ENCODE data around the gene ANKS1B.
"Not testable (repeated sequence)": the region's sequence is repeated elsewhere in the genome, so short reads cannot be mapped to it uniquely, and the experiment has no call there.

Gene ANKS1B

DNA sequence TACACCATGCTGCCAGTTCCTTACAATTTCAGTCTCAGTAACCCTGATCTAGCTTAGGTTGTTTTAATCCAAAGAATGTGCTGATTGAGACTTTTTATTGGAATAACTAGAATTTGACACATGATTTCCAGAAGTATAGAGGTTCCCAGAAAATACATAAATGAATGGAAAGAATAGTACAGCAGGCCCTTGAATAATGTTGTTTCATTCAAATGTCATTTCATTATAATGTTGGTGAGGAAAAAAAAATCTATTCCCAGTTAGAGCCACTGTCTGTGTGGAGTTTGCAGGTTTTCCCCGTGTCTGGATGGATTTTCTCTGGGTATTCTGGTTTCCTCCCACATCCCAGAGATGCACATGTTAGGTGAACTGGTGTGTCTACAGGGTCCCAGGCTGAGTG, 610.7 kb downstream of the ANKS1B start:
- no peak for DNase-seq (ENCODE audit: low read depth in 2 of 2)

DNA sequence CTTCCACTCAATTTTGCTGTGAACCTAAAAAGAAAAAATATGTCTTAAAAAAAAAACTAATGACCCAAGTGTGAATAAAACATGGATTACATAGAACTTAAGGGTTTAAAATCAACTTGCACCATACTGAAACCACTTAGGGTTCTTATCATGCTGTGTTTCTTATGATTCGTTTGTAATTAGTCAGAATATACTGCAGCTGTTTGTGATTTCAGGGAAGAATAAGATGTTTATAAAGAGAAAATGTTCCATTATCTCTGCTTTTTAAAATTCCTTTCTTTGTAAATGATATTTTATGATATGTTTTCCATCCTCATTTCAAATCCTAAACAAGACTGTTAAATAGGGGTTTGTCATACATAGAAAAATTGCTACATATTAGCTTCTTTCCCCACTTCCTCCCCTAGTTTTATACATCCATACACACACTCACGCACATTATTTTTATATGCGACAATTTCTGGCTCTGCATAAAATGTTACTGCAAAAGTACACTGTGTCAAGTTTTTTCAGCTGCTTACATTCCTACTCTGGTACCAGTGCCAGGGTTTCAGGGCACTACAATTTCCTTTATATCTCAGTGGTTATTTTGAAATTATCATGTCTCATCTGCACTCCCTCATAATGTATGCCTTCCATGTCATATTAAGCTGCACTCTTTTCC, 612.3 kb downstream of the ANKS1B start:
- no peak for DNase-seq (ENCODE audit: low read depth in 2 of 2)

DNA sequence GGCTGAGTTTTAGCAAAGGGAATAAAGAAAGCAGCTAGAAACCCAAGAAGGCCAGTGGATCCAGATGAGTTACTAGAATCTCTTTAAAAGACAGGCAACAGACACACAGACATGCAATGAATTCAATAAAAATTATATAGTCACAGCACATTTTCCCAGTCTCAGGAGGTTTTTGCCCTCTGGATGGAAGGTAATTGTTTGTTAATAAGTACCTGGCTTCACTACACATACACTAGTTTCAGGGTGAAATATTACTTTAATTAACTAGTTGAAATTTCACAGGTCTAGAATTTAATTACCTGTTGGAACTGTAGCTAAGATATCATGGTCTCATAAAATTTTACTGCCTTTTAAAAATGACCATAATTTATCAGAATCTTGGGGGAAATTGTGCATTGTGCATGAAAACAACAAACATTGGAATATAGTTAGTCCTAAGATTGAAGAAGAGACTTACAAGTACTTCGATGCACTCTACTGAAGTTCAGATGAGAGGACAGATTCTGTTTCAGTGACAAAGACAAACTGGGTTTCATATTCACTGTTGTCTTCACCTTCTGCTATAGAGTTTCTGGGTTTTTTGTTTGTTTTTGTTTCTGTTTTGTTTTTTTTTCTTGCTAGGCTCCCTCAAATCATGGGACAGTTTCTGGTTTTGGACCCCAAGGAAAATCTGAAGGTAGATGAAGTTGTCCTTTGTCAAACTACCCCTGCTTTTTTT, 614.2 kb downstream of the ANKS1B start:
- no peak for DNase-seq (ENCODE audit: low read depth in 2 of 2)

DNA sequence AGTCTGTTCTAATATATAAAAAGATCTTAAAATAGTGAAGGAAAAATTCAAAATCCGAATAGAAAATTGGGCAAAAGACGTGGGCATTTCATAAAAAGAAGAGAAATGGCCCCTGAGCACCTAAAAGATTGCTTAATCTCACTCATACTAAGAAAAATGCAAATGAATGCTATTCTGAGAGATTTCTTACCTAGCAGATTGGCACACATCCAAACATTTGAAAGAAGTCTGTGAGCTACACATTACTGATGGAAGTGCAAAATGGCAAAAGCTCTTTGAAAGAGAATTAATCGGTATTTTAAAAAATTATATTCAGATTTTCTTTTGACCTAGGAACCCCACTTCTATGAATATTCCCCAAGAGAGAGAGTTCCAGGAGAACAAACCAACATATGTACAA, 617.6 kb downstream of the ANKS1B start:
- DNase-seq (ENCODE audit: low read depth in 2 of 2) = no peak

DNA sequence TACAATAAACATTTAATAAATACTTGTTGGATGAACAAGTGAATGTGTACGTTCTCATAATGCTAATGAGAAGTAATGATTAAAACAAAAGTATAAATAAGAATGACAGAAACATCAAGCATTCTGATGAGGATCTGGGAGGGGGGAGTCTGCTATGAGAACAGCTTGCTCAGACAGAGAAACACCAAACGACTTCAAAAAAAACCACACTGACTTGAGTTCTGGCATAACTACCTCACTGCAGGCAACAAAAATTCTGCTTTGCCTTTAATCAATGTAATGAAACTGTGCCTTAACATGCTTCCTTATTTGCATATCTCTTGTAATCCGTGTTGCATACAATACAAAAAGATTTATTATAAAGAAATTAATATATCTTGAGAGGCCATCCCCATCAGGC, 632.5 kb downstream of the ANKS1B start:
- DNase-seq (ENCODE audit: low read depth in 2 of 2) = no peak

DNA sequence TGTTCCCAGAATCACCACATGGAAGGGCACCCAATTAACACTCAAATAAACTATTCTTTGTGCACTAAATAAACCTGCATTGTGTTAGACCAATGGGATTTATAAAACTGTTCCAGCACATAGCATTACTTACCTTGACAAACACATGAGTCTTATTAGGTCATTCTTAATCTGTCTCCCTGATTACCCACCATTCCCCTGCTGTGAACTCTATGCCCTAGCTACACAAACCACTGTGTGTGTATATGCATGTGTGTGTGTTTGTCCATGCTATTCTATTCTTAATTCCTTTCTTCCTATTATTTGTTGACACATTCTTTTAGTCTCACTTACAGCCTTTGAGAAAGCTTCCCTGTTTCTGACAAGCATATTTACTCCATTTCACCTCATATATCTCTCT, 640.8 kb downstream of the ANKS1B start:
- no peak for DNase-seq (ENCODE audit: low read depth in 2 of 2)

DNA sequence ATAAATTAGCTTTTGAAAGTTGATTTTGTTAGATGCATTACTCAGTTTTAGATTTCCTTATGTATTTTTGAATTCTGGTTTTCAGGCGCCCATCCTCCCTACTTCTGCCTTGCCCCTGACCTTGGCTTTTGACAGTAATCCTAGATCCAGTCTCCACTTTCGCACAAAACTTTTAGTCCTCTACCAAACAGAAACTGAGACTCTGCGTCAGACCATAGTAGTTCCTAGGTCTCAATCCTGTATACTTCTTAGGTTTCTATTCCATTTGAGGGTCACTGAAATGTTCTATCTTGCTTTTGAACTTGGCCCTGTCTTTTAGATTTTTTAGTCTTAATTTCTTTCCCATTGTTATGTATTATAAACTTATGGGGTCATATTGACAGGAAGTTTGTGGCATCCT, 645.1 kb downstream of the ANKS1B start:
- no peak for DNase-seq (ENCODE audit: low read depth in 2 of 2)

DNA sequence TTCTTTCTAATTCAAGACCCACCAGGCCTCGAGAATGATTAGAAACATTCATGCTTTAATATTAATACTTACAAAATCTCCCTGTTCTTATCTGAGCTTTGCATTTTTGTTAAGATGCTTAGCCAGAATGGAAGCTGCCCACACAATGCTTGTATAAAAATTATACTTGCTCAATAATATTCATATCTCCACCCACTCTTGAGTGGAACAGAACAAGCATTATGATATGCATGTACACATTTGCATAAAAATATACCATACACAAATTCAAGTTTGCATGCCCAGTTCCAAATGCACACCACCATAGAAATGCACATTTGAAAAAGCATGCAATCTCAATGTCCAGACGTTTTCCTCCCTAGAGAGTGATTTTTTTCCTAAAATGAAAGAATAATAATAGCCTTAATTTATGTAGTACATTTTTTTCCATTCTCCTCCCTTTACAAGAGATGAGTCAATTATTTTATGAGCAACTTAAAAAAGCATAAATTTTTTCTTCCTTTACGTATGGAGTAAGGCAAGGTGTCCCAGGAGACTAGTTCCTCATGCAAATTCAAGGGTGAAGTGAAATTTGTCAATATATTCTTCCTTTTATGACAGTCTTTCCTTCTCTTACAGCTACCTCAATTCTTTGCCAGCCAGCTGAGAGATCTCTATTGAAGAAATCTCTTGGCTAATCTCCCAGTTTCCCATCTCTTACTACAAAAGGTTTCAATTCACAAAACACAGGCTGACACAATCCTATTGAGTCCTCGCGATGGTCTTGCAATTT, 650.3 kb downstream of the ANKS1B start:
- DNase-seq (ENCODE audit: low read depth in 2 of 2) = no peak

DNA sequence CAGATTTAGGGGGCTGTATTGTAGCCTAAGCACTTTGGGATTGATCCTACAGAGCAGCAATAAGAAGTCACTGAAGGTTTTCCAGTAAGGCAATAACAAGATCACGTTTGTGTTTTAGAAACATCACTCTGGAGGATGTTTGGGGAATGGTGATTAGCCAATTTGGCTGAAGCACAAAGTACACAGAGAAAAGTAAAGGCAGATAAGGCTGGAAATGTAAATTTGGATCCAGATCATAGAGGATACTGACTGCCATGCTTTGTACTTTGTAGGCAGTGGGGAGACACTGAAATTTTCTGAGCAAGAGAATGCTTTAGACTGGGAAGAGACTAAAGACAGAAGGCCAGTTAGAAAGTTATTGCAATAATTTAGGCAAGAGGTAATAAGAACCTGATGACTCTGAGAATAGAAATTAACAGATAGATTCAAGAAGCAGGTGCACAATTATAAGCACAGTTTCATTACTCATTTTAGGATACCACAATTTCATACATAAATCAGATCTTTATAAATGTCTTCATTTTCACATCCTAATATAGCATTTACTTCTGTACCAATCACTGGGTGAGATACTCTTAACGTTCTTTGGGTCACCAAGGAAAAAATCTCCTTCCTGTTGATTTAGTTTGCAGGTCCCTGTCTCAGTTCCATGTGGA, 651.7 kb downstream of the ANKS1B start:
- no peak for DNase-seq (ENCODE audit: low read depth in 2 of 2)

DNA sequence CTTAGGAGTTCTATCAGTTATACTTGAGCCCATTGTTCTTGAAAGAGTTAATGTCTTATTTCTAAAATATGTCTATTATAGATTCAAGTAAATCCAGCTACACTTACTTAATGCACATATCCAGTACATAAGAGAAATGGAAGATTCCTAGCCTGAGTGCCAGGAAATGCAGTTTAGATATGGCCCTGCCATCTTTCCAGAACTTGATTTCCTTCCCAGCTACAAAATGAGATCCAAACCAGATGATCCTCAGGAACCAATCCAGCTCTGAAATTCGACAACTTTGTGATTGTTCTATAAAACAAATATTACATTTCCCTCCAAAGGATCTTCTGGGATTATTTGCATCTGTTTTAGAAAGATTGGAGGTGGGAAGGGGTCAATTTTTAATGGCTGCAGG, 654.5 kb downstream of the ANKS1B start:
- no peak for DNase-seq (ENCODE audit: low read depth in 2 of 2)

DNA sequence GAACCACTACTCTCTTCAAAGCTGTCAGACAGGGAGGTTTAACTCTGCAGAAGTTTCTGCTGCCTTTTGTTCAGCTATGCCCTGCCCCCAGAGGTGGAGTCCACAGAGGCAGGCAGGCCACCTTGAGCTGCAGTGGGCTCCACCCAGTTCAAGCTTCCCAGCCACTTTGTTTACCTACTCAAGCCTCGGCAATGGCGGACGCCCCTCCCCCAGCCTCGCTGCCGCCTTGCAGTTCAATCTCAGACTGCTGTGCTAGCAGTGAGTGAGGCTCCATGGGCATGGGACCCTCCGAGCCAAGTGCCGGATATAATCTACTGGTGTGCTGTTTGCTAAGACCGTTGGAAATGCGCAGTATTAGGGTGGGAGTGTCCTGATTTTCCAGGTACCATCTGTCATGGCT, 663.5 kb downstream of the ANKS1B start:
- DNase-seq (ENCODE audit: low read depth in 2 of 2) = not testable (repeated sequence)

DNA sequence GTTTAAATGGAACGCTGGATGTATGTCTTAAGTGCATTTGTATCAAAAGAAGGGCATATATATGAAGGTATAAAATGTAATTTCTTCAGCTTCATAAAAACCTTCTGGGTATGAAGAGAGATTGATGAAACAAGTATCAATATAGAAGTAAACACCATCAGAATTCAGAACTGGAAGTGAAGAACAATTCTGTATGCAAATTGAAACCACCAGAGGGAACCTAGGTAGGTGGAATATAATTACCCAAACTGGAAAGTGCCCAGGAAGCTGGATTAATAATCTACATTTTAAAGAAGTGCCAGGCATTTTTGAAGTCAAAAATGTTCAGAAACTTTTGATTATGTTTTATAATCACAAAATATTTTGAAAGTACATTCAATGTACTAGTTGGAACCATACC, 673.4 kb downstream of the ANKS1B start:
- DNase-seq (ENCODE audit: low read depth in 2 of 2) = no peak

DNA sequence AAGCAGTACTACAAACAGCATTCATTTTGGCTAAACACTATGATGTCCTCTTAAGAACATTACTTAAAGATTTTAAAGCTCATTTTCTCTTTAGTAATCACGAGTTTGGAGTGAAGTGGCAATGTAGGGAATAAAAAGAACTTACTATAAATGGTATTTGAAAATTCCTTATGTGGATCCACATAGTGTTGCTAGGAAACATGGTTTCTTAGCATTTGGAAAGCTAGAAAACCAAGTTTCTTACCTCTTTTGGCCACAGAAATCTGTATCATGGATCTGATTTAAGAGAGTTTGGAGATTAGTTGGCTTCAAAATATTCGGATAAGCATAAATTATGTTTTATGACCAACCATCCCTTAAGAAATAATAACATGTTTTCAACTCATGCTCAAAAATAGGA, 674.9 kb downstream of the ANKS1B start:
- DNase-seq (ENCODE audit: low read depth in 2 of 2) = no peak

DNA sequence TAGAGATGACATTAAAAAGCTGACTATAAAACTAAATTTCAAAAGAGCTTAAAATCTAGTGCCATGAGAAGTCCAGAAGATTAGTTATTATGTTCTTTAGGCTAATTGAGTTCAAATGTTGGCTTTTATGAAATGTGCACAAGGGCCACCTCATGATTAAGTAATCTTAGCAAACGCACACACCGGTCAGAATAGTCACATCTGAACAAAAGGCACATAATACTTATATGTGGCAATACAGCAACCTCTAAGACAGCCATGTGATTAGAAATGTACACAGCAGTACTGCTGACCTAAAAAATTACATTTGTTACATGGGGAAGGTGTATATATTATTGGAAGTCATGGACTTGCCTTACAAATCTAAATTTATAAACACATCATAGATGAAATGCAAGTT, 681.9 kb downstream of the ANKS1B start:
- DNase-seq (ENCODE audit: low read depth in 2 of 2) = no peak

DNA sequence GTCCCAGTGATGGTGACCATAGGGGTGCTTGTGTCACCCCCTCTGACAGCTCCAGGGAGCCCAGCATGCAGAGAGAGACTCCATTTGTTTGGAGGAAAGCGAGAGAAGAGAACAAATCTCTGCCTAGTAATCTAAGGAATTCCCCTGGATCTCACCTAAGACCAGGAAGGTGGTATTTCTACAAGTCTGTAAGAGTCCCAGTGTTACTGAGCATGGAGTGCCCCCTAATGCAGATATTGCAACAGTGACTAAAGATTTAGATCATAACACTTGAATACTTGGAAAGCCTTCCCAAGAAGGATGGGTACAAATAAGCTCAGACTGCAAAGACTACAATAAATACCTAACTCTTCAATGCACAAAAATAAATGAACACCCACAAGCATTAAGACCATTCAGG, 697.6 kb downstream of the ANKS1B start:
- DNase-seq (ENCODE audit: low read depth in 2 of 2) = no peak

DNA sequence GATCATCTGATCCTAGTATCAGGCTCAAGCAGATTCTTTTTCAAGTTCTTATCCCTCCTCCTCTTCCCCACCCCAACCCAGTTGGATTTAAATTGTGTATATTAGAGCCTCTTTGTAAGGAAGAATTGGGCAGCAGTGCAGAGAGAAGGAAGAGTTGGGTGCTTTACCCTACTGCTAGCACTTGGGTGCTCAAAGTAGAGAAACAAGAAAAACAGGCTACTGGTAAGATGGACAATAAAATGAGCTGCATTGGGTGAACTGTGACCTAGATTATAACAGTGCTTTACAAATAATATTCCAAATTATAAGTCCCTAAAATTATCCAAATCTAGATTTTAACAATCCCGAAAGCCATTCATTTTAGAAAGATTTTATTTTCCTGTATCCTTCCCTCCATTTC, 700.6 kb downstream of the ANKS1B start:
- no peak for DNase-seq (ENCODE audit: low read depth in 2 of 2)

DNA sequence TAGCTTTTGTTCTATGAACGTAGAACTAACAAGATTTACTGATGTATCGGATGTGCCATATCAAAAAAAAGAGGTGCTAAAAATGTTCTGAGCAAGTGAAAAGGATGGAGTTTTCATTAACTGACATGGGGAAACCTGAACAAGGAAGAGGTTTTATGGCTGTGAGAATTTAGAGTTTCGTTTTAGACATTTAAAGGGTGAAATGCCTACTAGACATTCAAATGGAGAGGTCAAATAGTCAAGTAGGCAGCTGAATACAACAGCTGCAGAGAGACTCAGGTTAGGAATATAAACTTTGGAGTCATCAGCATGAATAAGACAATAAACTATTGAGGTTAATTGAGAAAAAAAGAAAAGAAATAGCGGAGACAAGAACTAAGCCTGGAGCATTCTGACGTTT, 702.1 kb downstream of the ANKS1B start:
- DNase-seq (ENCODE audit: low read depth in 2 of 2) = no peak

DNA sequence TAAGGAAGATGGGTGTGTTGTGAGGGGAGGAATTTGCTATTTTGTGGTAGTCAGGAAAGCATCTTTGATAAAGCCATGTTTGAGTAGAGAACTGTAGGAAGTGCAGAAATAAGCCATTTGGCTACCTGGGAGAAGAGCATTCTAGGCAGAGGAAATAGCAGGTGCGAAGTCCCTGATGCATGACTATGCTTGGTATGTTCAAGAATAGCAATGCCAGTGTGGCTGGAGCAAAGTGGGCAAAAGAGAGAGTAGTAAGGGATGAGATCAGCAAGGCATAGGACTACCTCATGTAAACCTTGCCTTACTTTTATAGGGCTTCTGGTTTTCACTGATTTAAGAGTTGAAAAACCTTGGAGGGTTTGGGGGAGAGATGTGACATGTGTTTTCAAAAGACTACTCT, 702.6 kb downstream of the ANKS1B start:
- DNase-seq (ENCODE audit: low read depth in 2 of 2) = no peak

DNA sequence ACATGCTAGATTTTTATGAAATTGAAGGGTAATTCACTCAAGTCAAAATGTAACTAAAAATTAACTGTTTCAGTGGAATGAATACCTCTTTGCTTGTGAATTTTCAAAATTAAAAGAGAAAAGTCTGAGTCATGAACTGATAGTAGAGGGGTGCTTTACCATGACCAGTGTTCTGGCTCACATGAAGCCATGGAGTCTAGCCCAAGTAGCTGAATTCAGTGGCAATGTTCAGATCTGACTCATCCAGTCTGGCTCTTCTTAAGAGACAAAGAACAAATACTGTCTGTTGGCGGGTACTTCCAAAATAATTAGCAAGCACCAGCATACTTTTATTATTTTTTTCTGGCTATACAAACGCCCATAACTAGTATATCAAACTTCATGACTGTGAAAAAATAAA, 703.5 kb downstream of the ANKS1B start:
- no peak for DNase-seq (ENCODE audit: low read depth in 2 of 2)

DNA sequence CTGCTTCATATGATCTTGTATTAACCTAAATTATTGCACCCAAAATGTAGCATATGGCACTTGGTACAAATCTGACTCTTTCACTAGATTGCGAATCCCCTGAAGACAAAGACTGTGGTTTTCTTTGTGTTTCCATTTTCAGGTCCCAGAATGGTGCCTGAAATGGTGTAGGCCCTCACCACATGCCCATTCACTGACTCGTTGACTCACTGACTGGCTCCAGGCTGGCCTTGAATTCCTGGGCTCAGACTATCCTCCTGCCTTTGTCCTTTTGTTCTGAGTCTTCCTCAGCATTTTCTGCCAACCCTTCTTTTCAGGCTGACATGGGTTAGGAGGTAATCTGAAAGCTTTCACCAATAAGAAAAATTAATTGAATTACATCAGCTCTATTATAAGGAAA, 705.8 kb downstream of the ANKS1B start:
- no peak for DNase-seq (ENCODE audit: low read depth in 2 of 2)

DNA sequence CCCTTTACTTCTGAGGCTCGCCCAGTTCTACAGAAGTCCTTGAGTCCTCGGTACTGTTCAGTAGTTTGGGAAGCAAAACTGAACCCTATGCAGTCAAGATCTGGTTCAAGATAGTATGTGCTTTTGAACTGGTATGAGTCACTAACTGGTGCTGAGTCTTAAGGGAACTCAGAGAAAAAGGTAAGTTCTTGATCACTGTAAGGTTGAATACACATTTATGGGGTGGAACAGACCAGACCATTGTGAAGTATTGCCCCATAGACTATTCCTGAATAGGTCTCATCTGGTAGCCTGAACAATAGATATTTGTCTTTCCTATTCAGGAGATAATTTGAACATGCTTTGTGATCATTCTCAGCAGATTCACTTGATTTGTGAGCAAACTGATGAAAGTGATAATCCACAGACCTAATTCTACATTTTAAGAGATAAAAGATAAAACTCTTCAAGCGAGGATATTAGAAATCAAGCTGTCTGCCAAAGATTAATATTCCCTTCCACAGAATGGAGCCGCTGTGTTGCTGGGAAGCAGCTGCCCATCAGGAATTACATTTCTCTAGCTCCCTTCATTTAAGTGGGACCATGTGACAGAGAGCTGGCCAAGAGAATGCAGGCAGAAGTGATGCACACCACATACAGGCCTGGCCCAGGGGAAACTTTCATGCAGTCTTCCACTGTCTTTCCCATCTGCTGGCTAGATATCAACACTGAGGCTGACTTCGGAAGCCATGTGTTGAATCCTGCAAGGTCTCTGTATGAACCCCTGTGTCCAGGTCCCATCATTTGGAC, 707.0 kb downstream of the ANKS1B start:
- no peak for DNase-seq (ENCODE audit: low read depth in 2 of 2)

DNA sequence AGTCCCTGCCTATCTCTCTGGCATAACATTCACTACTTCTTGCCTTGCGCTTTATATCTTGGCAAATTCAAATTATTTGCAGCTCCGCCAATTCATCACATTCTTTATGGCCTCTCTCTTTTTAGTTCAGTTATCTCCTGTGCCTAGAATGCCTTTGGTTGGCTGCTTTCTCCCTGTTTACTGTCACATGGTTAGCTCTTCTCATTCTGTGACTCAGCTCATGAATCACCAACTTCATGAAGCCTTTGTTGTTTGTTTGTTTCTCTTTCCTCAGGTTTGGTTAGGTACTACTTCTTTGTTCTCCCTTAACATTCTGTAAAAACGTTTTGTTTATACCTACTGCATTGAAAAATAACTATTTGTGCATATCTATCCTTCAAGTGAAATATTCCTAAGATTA, 713.7 kb downstream of the ANKS1B start:
- no peak for DNase-seq (ENCODE audit: low read depth in 2 of 2)

All from activated CD4-positive, alpha-beta T cell treated with anti-CD3 and anti-CD28 coated beads for 24 hours (primary cell).